Measurements from ENCODE around the gene PLCH2. TPM values are rescaled to one million over a fixed set of nuclear protein-coding genes. Genes with fewer than 3 reads are reported as not detected.
A peak's percentile ranks its signal among the peaks of the same experiment; 100 is the strongest.

PLCH2 gene
- total and polyA plus RNA-seq, 10 of the 15 experiments (the other 5 are each of a cell fraction or from before 2014, with no cell fraction given), result 0.03 to 0.73 (median 0.24) TPM; not detected in 3

GRCh38 chr1:2480986-2481364 lies 4.9 kb downstream of the PLCH2 start:
- Histone ChIP-seq H3K27ac (ENCODE audit: control insufficient read depth, insufficient read depth) (no peak overlapping the region), H2AFZ (ENCODE audit: control insufficient read depth, low read depth, low read length) (no peak overlapping the region), H3K9ac (ENCODE audit: control insufficient read depth, insufficient read depth, low read length) (no peak overlapping the region), H4K20me1 (ENCODE audit: control insufficient read depth, insufficient read depth) (no peaks in the 10 kb centered on the region), H3K4me2 (ENCODE audit: control insufficient read depth, insufficient read depth) (no peak overlapping the region), H3K27me3 (replicated peaks in 1 of 2; ENCODE audit: control insufficient read depth in 2 of 2, insufficient read depth in 2 of 2, low read length in 1 of 2) (no peaks in the 10 kb centered on the region), H3K79me2 (ENCODE audit: control insufficient read depth, insufficient read depth, low read length) (no peaks in the 10 kb centered on the region), H3K4me1 (ENCODE audit: control insufficient read depth, insufficient read depth, low read length) (no peaks in the 10 kb centered on the region), H3K9me3 (replicated peaks; ENCODE audit: control insufficient read depth, insufficient read depth, low read length) (no peaks in the 10 kb centered on the region), H3K4me3 (no peak overlapping the region), H3K36me3 (ENCODE audit: control insufficient read depth in 2 of 2, insufficient read depth in 2 of 2, low read length in 1 of 2) (no peaks in the 10 kb centered on the region)
- intact Hi-C loops (cut with micrococcal nuclease; ENCODE audit: unreplicated experiment) (no loop called here), in situ Hi-C loops (cut with MboI) (no loop called here)
- POLR2A ChIA-PET, result no interaction called here
- DNase-seq (ENCODE audit: low read depth, low spot score) (no peak), FAIRE-seq (no peak), ATAC-seq (no peak; the same call in 2 of the 3 replicates)
- no TSS peak for BruUV-seq (replicated peaks)
- RAD21 ChIA-PET (ENCODE audit: unreplicated experiment), result no interaction called here
- WGBS (ENCODE audit: insufficient coverage, insufficient replicate concordance, low lambda C conversion rate, missing lambda C conversion rate), result 42% methylated on average over 12 of the region's 12 CpGs
- CTCF ChIA-PET, result no interaction called here
- SMC1A ChIA-PET (ENCODE audit: uncharacterized antibody, unreplicated experiment), result no interaction called here
- TF ChIP-seq, protein P1, sequence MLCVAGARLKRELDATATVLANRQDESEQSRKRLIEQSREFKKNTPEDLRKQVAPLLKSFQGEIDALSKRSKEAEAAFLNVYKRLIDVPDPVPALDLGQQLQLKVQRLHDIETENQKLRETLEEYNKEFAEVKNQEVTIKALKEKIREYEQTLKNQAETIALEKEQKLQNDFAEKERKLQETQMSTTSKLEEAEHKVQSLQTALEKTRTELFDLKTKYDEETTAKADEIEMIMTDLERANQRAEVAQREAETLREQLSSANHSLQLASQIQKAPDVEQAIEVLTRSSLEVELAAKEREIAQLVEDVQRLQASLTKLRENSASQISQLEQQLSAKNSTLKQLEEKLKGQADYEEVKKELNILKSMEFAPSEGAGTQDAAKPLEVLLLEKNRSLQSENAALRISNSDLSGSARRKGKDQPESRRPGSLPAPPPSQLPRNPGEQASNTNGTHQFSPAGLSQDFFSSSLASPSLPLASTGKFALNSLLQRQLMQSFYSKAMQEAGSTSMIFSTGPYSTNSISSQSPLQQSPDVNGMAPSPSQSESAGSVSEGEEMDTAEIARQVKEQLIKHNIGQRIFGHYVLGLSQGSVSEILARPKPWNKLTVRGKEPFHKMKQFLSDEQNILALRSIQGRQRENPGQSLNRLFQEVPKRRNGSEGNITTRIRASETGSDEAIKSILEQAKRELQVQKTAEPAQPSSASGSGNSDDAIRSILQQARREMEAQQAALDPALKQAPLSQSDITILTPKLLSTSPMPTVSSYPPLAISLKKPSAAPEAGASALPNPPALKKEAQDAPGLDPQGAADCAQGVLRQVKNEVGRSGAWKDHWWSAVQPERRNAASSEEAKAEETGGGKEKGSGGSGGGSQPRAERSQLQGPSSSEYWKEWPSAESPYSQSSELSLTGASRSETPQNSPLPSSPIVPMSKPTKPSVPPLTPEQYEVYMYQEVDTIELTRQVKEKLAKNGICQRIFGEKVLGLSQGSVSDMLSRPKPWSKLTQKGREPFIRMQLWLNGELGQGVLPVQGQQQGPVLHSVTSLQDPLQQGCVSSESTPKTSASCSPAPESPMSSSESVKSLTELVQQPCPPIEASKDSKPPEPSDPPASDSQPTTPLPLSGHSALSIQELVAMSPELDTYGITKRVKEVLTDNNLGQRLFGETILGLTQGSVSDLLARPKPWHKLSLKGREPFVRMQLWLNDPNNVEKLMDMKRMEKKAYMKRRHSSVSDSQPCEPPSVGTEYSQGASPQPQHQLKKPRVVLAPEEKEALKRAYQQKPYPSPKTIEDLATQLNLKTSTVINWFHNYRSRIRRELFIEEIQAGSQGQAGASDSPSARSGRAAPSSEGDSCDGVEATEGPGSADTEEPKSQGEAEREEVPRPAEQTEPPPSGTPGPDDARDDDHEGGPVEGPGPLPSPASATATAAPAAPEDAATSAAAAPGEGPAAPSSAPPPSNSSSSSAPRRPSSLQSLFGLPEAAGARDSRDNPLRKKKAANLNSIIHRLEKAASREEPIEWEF (IDR thresholded peaks at IDR 0.05; ENCODE audit: insufficient replicate concordance, low read depth, low read length), result no peak
- TF ChIP-seq, protein P2, sequence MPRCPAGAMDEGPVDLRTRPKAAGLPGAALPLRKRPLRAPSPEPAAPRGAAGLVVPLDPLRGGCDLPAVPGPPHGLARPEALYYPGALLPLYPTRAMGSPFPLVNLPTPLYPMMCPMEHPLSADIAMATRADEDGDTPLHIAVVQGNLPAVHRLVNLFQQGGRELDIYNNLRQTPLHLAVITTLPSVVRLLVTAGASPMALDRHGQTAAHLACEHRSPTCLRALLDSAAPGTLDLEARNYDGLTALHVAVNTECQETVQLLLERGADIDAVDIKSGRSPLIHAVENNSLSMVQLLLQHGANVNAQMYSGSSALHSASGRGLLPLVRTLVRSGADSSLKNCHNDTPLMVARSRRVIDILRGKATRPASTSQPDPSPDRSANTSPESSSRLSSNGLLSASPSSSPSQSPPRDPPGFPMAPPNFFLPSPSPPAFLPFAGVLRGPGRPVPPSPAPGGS (IDR thresholded peaks at IDR 0.05; ENCODE audit: borderline replicate concordance, insufficient read depth, low read depth, low read length, poor library complexity, severe bottlenecking), result peak; percentile 93
- TF ChIP-seq, protein P3, sequence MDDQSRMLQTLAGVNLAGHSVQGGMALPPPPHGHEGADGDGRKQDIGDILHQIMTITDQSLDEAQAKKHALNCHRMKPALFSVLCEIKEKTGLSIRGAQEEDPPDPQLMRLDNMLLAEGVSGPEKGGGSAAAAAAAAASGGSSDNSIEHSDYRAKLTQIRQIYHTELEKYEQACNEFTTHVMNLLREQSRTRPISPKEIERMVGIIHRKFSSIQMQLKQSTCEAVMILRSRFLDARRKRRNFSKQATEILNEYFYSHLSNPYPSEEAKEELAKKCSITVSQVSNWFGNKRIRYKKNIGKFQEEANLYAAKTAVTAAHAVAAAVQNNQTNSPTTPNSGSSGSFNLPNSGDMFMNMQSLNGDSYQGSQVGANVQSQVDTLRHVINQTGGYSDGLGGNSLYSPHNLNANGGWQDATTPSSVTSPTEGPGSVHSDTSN (IDR thresholded peaks at IDR 0.05; ENCODE audit: insufficient replicate concordance, low read depth, low read length), result peak; percentile 22

Measured in GM12878 (cell line).